GM21723 (cell line): ENCODE results near the gene GFY.

Experiments used
- ATAC-seq: cut with Tn5 transposase; IDR thresholded peaks from one replicate; pipeline ENCODE4 v1.9.1; 2021; ENCODE audit warnings: mild to moderate bottlenecking, moderate library complexity; ENCODE audit not compliant: unreplicated experiment

GFY gene

GRCh38 chr19:49407482-49408015, 17.6 kb upstream of the GFY start:
- ATAC-seq, result no peak

- no peak for ATAC-seq
Observed at GRCh38 chr19:49408816-49409440, 16.3 kb upstream of the GFY start.

GRCh38 chr19:49409441-49410029, 15.7 kb upstream of the GFY start:
- ATAC-seq, result no peak

GRCh38 chr19:49411681-49412326, 13.4 kb upstream of the GFY start:
- no peak for ATAC-seq

- ATAC-seq, result no peak
Observed at GRCh38 chr19:49413348-49413747, 11.8 kb upstream of the GFY start.

GRCh38 chr19:49414256-49414655, 10.9 kb upstream of the GFY start:
- ATAC-seq, result no peak

- no peak for ATAC-seq
Observed at GRCh38 chr19:49415102-49415809, 9.9 kb upstream of the GFY start.

GRCh38 chr19:49415810-49416200, 9.4 kb upstream of the GFY start:
- no peak for ATAC-seq

GRCh38 chr19:49417088-49417487, 8.1 kb upstream of the GFY start:
- no peak for ATAC-seq

GRCh38 chr19:49418511-49418910, 6.7 kb upstream of the GFY start:
- no peak for ATAC-seq

GRCh38 chr19:49419173-49419572, 6.0 kb upstream of the GFY start:
- ATAC-seq, result no peak

- no peak for ATAC-seq
Observed at GRCh38 chr19:49420227-49420626, 5.0 kb upstream of the GFY start.

GRCh38 chr19:49421039-49421877, 3.9 kb upstream of the GFY start:
- ATAC-seq, result no peak

- ATAC-seq, result no peak
Observed at GRCh38 chr19:49421878-49422202, 3.3 kb upstream of the GFY start.

GRCh38 chr19:49422407-49423070, 2.6 kb upstream of the GFY start:
- ATAC-seq, result no peak

- ATAC-seq, result no peak
Observed at GRCh38 chr19:49423071-49423984, 1.9 kb upstream of the GFY start, which contains the start of gene PTH2. Gene PTH2, minus strand, starts transcription at chr19:49423441. Its CDS starts 102 bp downstream, at chr19:49423339.

- ATAC-seq, result no peak
Observed at GRCh38 chr19:49423985-49424303, 1.2 kb upstream of the GFY start.

GRCh38 chr19:49425922-49426592, 869 bp downstream of the GFY start:
- no peak for ATAC-seq

GRCh38 chr19:49427339-49427738, 2.2 kb downstream of the GFY start:
- no peak for ATAC-seq
